Stomach (tissue), 9 donors: Measurements from ENCODE around the gene PRKN. TPM values are rescaled to one million over a fixed set of nuclear protein-coding genes. Genes with fewer than 3 reads are reported as not detected.

Experiments
- DNase-seq, 2 donors: peaks; one replicate each; pipeline versions ENCODE4 v3.0.0 to v3.0.0-alpha.2; 2013 to 2019
- H3K27ac ChIP-seq, 5 donors: fragments of 200-600 bp in 4 of 5; sonication (generic) in 4 of 5; one replicate each; pipeline ENCODE4 v1.5.1; 2013 to 2019; ENCODE audit warnings: mild to moderate bottlenecking in 1 of 5, moderate library complexity in 1 of 5
- H3K27me3 ChIP-seq, 3 donors: fragments of 200-600 bp; sonication (generic); one replicate each; pipeline ENCODE4 v1.5.1; 2017 to 2019; ENCODE audit warnings: mixed run types in 1 of 3
- H3K36me3 ChIP-seq, 4 donors: fragments of 200-600 bp; sonication (generic); 1 replicate in 3 of 4; 2 replicates in 1 of 4; pipeline ENCODE4 v1.5.1; 2016 to 2019
- H3K4me1 ChIP-seq, 4 donors: fragments of 200-600 bp; sonication (generic); one replicate each; pipeline ENCODE4 v1.5.1; 2016 to 2019
- H3K4me3 ChIP-seq, 4 donors: fragments of 200-600 bp; sonication (generic) in 3 of 4; one replicate each; pipeline ENCODE4 v1.5.1; 2016 to 2019; ENCODE audit warnings: mild to moderate bottlenecking in 1 of 4
- H3K9me3 ChIP-seq, 4 donors: fragments of 200-600 bp; sonication (generic); one replicate each; pipeline ENCODE4 v1.5.1; 2016 to 2019
- CTCF ChIP-seq, 7 experiments: fragments of 450-650 bp in 4 of 7; fragments of 200-600 bp in 3 of 7; sonication (generic) in 3 of 7; IDR thresholded peaks; one replicate each; pipeline ENCODE4 v1.5.1; 2016 to 2019; ENCODE audit warnings: antibody characterized with exemption in 7 of 7, control low read depth in 2 of 7, mild to moderate bottlenecking in 1 of 7
- EP300 ChIP-seq: sonication (generic); formaldehyde crosslinking; IDR thresholded peaks from one replicate; pipeline ENCODE4 v1.6.1; 2017; ENCODE audit warnings: antibody characterized with exemption
- POLR2A ChIP-seq, 4 donors: fragments of 450-650 bp; IDR thresholded peaks; one replicate each; pipeline ENCODE4 v1.6.1; 2016; ENCODE audit warnings: antibody characterized with exemption in 4 of 4, control low read depth in 2 of 4, mild to moderate bottlenecking in 1 of 4, moderate library complexity in 1 of 4
- POLR2AphosphoS5 ChIP-seq, 3 donors: sonication (generic); formaldehyde crosslinking; IDR thresholded peaks; one replicate each; pipeline ENCODE4 v1.6.1; 2016; ENCODE audit warnings: antibody characterized with exemption in 3 of 3
- WGBS, 5 donors: extraction: QIAGEN DNeasy Blood & Tissue Kit in 3 of 5; methylation state at CpG; one replicate each; pipeline versions ENCODE4 v1.1.5 to v1.1.7; 2013 to 2018; 5-methylcytosine and 5-hydroxymethylcytosine counted together
- intact Hi-C: fragments of 100-400 bp; cut with DNase I; formaldehyde crosslinking; loops from one replicate; pipeline ENCODE4 v1.15.1; 2023; ENCODE audit warnings: low total_unique reads
- polyA plus RNA-seq, 3 donors: library from polyadenylated mRNA; stranded (reverse); fragments of 200-250 nt; gene quantifications; one replicate each; pipeline ENCODE4 v1.2.3, GENCODE V29; 2013
- total RNA-seq, 5 donors: library from RNA; depleted of rRNA; stranded (reverse); fragments of >200 nt; gene quantifications; one replicate each; pipeline versions ENCODE4 v1.1.0 to v1.2.3, GENCODE V29; 2014 to 2016
- donor health status: healthy with polysubstance abuse.
- donor health status: Bipolar disorder and iron deficiency.
- donor health status: healthy.

The PRKN gene
- total and polyA plus RNA-seq, 8 donors, result 0.68 to 19.8 (median 9.5) TPM

- DNase-seq, result no peak
- Histone ChIP-seq H3K9me3 (peaks cover 0 to 3% (median 0%) of the 10 kb centered on the region in 4 donors), H3K27me3 (no peaks in the 10 kb centered on the region), H3K4me1 (no peaks in the 10 kb centered on the region), H3K27ac (no peak overlapping the region), H3K4me3 (no peak overlapping the region), H3K36me3 (no peaks in the 10 kb centered on the region)
- no peak for TF ChIP-seq POLR2A (IDR thresholded peaks at IDR 0.05)
- no peak for TF ChIP-seq POLR2AphosphoS5 (IDR thresholded peaks at IDR 0.05)
- TF ChIP-seq EP300, result no peak
- TF ChIP-seq CTCF (IDR thresholded peaks at IDR 0.05), result no peak
- WGBS, 5 donors, result 84 to 90% (median 87%) methylated on average over 6 of the region's 6 CpGs
- intact Hi-C loops, result no loop called here
Measured at GRCh38 chr6:161508341-161508740, 1219.2 kb downstream of the PRKN start.

- Histone ChIP-seq H3K36me3 (no peaks in the 10 kb centered on the region), H3K27ac (no peak overlapping the region), H3K9me3 (peaks cover 0 to 3% (median 0%) of the 10 kb centered on the region in 4 donors), H3K4me1 (no peaks in the 10 kb centered on the region), H3K4me3 (no peak overlapping the region), H3K27me3 (no peaks in the 10 kb centered on the region)
- DNase-seq, result no peak
- TF ChIP-seq CTCF (IDR thresholded peaks at IDR 0.05) (no peak), EP300 (no peak), POLR2AphosphoS5 (IDR thresholded peaks at IDR 0.05) (no peak), POLR2A (IDR thresholded peaks at IDR 0.05) (no peak)
- WGBS, 5 donors, result 41 to 68% (median 58%) methylated on average over 4 of the region's 4 CpGs
- intact Hi-C loops, result no loop called here
Measured at GRCh38 chr6:161507375-161507774, 1220.2 kb downstream of the PRKN start.

- H3K4me1 ChIP-seq, result no peaks in the 10 kb centered on the region
- no peaks in the 10 kb centered on the region for H3K36me3 ChIP-seq
- H3K9me3 ChIP-seq, result peaks cover 0 to 3% (median 0%) of the 10 kb centered on the region in 4 donors
- no peak for DNase-seq
- 54 to 68% (median 61%) methylated on average over 2 to 4 of the region's 4 CpGs for WGBS, 5 donors
- no peak for TF ChIP-seq CTCF (IDR thresholded peaks at IDR 0.05)
- TF ChIP-seq POLR2AphosphoS5 (IDR thresholded peaks at IDR 0.05), result no peak
- TF ChIP-seq EP300, result no peak
- no peak for TF ChIP-seq POLR2A (IDR thresholded peaks at IDR 0.05)
- no peak overlapping the region for H3K4me3 ChIP-seq
- no peaks in the 10 kb centered on the region for H3K27me3 ChIP-seq
- H3K27ac ChIP-seq, result no peak overlapping the region
- intact Hi-C loops, result no loop called here
Measured at GRCh38 chr6:161503570-161503969, 1224.0 kb downstream of the PRKN start.

- Histone ChIP-seq H3K4me1 (no peaks in the 10 kb centered on the region), H3K36me3 (no peaks in the 10 kb centered on the region), H3K27me3 (no peaks in the 10 kb centered on the region), H3K9me3 (peaks cover 0 to 9% (median 0%) of the 10 kb centered on the region in 4 donors), H3K27ac (no peak overlapping the region), H3K4me3 (no peak overlapping the region)
- TF ChIP-seq POLR2A (IDR thresholded peaks at IDR 0.05) (no peak), EP300 (no peak)
- intact Hi-C loops, result no loop called here
- no peak for DNase-seq
- WGBS, 5 donors, result 82 to 90% (median 89%) methylated on average over 4 of the region's 4 CpGs
Measured at GRCh38 chr6:161498881-161499280, 1228.7 kb downstream of the PRKN start.

GRCh38 chr6:161498359-161498758 is 1229.2 kb downstream of the PRKN start:
- TF ChIP-seq POLR2AphosphoS5 (IDR thresholded peaks at IDR 0.05) (no peak), EP300 (no peak), POLR2A (IDR thresholded peaks at IDR 0.05) (no peak), CTCF (IDR thresholded peaks at IDR 0.05) (no peak)
- peak in 1 of 2 donors; percentile 32 for DNase-seq
- no peaks in the 10 kb centered on the region for H3K36me3 ChIP-seq
- intact Hi-C loops, result no loop called here
- WGBS, 5 donors, result 48 to 61% (median 56%) methylated on average over 7 of the region's 7 CpGs
- H3K4me1 ChIP-seq, result no peaks in the 10 kb centered on the region
- no peak overlapping the region for H3K4me3 ChIP-seq
- H3K27me3 ChIP-seq, result no peaks in the 10 kb centered on the region
- no peak overlapping the region for H3K27ac ChIP-seq
- H3K9me3 ChIP-seq, result peaks cover 0 to 9% (median 0%) of the 10 kb centered on the region in 4 donors
